Common myeloid progenitor, CD34-positive (primary cell): Measurements from ENCODE around the gene MAGEB18. TPM values are rescaled to one million over a fixed set of nuclear protein-coding genes. Genes with fewer than 3 reads are reported as not detected.

Experiments
- CTCF ChIA-PET: fragments of 350-600 bp; sonication (Branson Sonifier 250); formaldehyde crosslinking; loops from one replicate; lab custom pipeline; 2021; ENCODE audit warnings: antibody characterized with exemption; lab: Charles Lee
- POLR2A ChIA-PET: fragments of 350-600 bp; sonication (Branson Sonifier 250); formaldehyde crosslinking; loops from one replicate; lab custom pipeline; 2021; ENCODE audit warnings: antibody characterized with exemption; lab: Charles Lee
- DNase-seq, 3 donors: peaks; one replicate each; pipeline versions ENCODE4 v3.0.0 to v3.0.0-alpha.2; 2013
- H3K27ac ChIP-seq, 2 experiments: 1 replicate in 1 of 2; 2 replicates in 1 of 2; pipeline ENCODE4 v1.7.0; 2013; ENCODE audit warnings: inconsistent platforms in 2 of 2, low read length in 2 of 2, mild to moderate bottlenecking in 2 of 2, low read depth in 1 of 2, moderate library complexity in 1 of 2; ENCODE audit not compliant: severe bottlenecking in 2 of 2, insufficient read depth in 1 of 2, poor library complexity in 1 of 2
- H3K27me3 ChIP-seq, 5 experiments: replicated peaks in 2 of 5; 1 replicate in 3 of 5; 2 replicates in 2 of 5; pipeline versions ENCODE4 v1.6.1 to v1.7.0; 2013; ENCODE audit warnings: low read length in 4 of 5, mild to moderate bottlenecking in 2 of 5, moderate library complexity in 2 of 5, inconsistent platforms in 1 of 5; ENCODE audit not compliant: insufficient read depth in 5 of 5, control insufficient read depth in 4 of 5
- H3K36me3 ChIP-seq, 4 experiments: 1 replicate in 2 of 4; 2 replicates in 2 of 4; pipeline versions ENCODE4 v1.6.1 to v1.7.0; 2013; ENCODE audit warnings: low read length in 3 of 4, control low read depth in 1 of 4, mild to moderate bottlenecking in 1 of 4; ENCODE audit not compliant: control insufficient read depth in 4 of 4, insufficient read depth in 4 of 4
- H3K4me1 ChIP-seq, 4 experiments: 1 replicate in 3 of 4; 2 replicates in 1 of 4; pipeline versions ENCODE4 v1.6.1 to v1.7.1; 2013; ENCODE audit warnings: low read length in 3 of 4, mild to moderate bottlenecking in 3 of 4, control low read depth in 1 of 4, inconsistent platforms in 1 of 4, moderate library complexity in 1 of 4; ENCODE audit not compliant: control insufficient read depth in 4 of 4, insufficient read depth in 4 of 4; ENCODE audit errors: control extremely low read depth in 1 of 4
- H3K4me3 ChIP-seq, 7 experiments: 1 replicate in 4 of 7; 2 replicates in 3 of 7; pipeline versions ENCODE4 v1.5.1 to v1.7.0; 2013; ENCODE audit warnings: mild to moderate bottlenecking in 7 of 7, low read length in 6 of 7, moderate library complexity in 6 of 7, inconsistent platforms in 2 of 7, low read depth in 2 of 7, control low read depth in 1 of 7; ENCODE audit not compliant: insufficient read depth in 4 of 7, control insufficient read depth in 1 of 7; ENCODE audit errors: extremely low read depth in 1 of 7
- H3K9me3 ChIP-seq, 5 experiments: 1 replicate in 4 of 5; 2 replicates in 1 of 5; pipeline versions ENCODE4 v1.6.1 to v1.7.1; 2013; ENCODE audit warnings: low read length in 4 of 5, mild to moderate bottlenecking in 2 of 5, inconsistent platforms in 1 of 5, low read depth in 1 of 5, moderate library complexity in 1 of 5; ENCODE audit not compliant: control insufficient read depth in 4 of 5, insufficient read depth in 2 of 5; ENCODE audit errors: control extremely low read depth in 1 of 5
- WGBS: methylation state at CpG from one replicate; pipeline ENCODE4 v1.1.5; 2013; ENCODE audit not compliant: insufficient coverage; 5-methylcytosine and 5-hydroxymethylcytosine counted together
- polyA plus RNA-seq: library from polyadenylated mRNA; unstranded; fragments of 120-200 nt; gene quantifications from one replicate; pipeline ENCODE4 v1.2.1, GENCODE V29; 2013

MAGEB18 gene
- polyA plus RNA-seq = not detected

DNA sequence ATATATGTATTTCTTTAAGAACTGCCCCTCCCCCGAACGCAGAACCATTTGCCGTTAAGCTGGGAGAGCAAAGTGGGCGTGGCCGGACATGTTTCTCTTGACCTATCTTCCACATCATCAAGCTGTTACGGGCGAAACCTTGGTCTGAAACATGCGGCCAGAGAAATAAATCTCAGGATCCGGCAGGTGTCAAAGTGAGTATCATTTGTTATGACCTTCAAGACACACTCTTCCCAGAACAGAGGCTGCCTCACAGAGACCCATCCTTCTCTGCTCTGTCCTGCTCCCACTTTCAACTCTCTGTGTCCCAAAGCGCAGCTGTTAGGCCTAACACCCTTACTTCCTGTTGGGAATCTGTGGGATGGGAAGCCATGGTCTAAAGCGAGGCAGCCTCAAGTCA is at the start of gene MAGEB18:
Gene MAGEB18 (plus strand): TSS at position 70 of the 400 bp plus-strand sequence. CDS start 643 bp downstream, outside the sequence.
- H3K27me3 ChIP-seq = no peaks in the 10 kb centered on the region
- ChIA-PET CTCF (no interaction called here), POLR2A (no interaction called here)
- H3K4me1 ChIP-seq = no peaks in the 10 kb centered on the region
- DNase-seq = no peak
- H3K36me3 ChIP-seq = no peaks in the 10 kb centered on the region
- no peak within 1 kb of the TSS for H3K27ac ChIP-seq
- no peak within 1 kb of the TSS for H3K4me3 ChIP-seq
- 91% methylated on average over 10 of the region's 11 CpGs for WGBS
- no peaks in the 10 kb centered on the region for H3K9me3 ChIP-seq

DNA sequence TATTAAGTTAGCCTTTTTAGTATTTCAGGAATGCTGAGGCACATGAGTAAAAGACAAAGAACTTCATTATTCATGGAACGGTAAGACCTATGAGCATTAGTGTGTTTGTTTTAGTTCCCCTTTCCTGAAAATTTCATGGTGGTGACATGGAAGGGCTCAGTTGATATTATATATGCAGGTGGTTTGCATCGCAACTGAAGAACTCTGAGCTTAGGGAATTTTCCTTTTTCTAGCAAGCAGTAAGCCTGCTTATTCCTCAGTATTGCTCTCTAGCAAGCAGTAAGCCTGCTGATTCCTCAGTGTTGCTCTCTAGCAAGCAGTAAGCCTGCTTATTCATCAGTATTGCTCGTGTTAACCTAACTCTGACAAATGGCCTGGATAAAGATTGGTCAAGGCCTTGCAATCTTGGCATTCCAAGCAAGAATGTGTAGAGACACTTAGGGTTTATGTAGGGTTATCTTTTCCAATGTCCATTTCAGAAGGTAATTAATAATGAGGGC is 37.7 kb upstream of the MAGEB18 start:
- Histone ChIP-seq H3K36me3 (no peaks in the 10 kb centered on the region), H3K4me1 (no peaks in the 10 kb centered on the region), H3K27me3 (no peaks in the 10 kb centered on the region), H3K27ac (no peak overlapping the region), H3K9me3 (no peaks in the 10 kb centered on the region), H3K4me3 (no peak overlapping the region)
- CTCF ChIA-PET = no interaction called here
- WGBS = 80% methylated on average over 2 of the region's 3 CpGs
- no peak for DNase-seq
- POLR2A ChIA-PET = no interaction called here

DNA sequence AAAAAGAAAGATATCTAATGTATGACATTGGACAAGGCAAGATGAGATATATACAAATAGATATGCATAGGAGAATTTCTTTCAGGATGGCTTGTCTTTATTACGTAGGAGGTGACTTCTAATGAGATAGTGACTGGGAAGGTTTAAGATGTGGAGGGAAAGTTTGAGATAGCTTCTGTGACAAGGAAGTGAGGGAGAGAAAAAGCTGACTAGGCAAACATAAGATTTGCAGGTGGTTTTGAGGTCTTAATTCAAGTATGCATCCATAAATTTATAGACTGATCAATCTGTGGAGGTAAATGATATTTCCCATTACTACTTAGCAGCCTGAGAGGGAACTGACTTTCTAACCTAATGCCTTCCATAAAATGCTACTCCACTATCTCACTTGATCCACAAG is 29.0 kb upstream of the MAGEB18 start:
- no peak overlapping the region for H3K4me3 ChIP-seq
- ChIA-PET POLR2A (no interaction called here), CTCF (no interaction called here)
- no peaks in the 10 kb centered on the region for H3K4me1 ChIP-seq
- no peaks in the 10 kb centered on the region for H3K36me3 ChIP-seq
- DNase-seq = no peak
- no peaks in the 10 kb centered on the region for H3K27me3 ChIP-seq
- WGBS = 100% methylated on average over 1 of the region's 1 CpG
- H3K9me3 ChIP-seq = no peaks in the 10 kb centered on the region
- no peak overlapping the region for H3K27ac ChIP-seq

GRCh38 chrX:26146024-26146423 is 7.9 kb downstream of the MAGEB18 start:
- H3K4me3 ChIP-seq = no peak overlapping the region
- CTCF ChIA-PET = no interaction called here
- H3K36me3 ChIP-seq = no peaks in the 10 kb centered on the region
- no peak for DNase-seq
- 50% methylated on average over 2 of the region's 2 CpGs for WGBS
- no peak overlapping the region for H3K27ac ChIP-seq
- no peaks in the 10 kb centered on the region for H3K27me3 ChIP-seq
- no peaks in the 10 kb centered on the region for H3K9me3 ChIP-seq
- no peaks in the 10 kb centered on the region for H3K4me1 ChIP-seq
- POLR2A ChIA-PET = no interaction called here

GRCh38 chrX:26160301-26160700 is 22.2 kb downstream of the MAGEB18 start, which contains the start of gene MAGEB6B:
TSS of gene MAGEB6B (plus strand) at chrX:26160601. CDS start at chrX:26160601, 0 bp downstream.
- POLR2A ChIA-PET = no interaction called here
- no peaks in the 10 kb centered on the region for H3K27me3 ChIP-seq
- WGBS = 90% methylated on average over 10 of the region's 10 CpGs

More at GRCh38 chrX:26160301-26160700, 22.2 kb downstream of the MAGEB18 start, which contains the start of gene MAGEB6B:
- no peak within 1 kb of the TSS for H3K27ac ChIP-seq
- H3K4me1 ChIP-seq = no peaks in the 10 kb centered on the region
- no peak for DNase-seq
- no peak within 1 kb of the TSS for H3K4me3 ChIP-seq
- CTCF ChIA-PET = no interaction called here
- H3K9me3 ChIP-seq = no peaks in the 10 kb centered on the region
- no peaks in the 10 kb centered on the region for H3K36me3 ChIP-seq
